CD4-positive, alpha-beta T cell (primary cell): Measurements from ENCODE around the gene AUTS2. TPM values are rescaled to one million over a fixed set of nuclear protein-coding genes. Genes with fewer than 3 reads are reported as not detected.

ENCODE experiments used
- ATAC-seq: fragments of 200-7000 bp; cut with Tn5 transposase; one replicate; pipeline ENCODE4 v1.10.0; 2022; ENCODE audit warnings: mild to moderate bottlenecking; ENCODE audit not compliant: poor library complexity
- CTCF ChIA-PET: fragments of 350-600 bp; sonication (Branson Sonifier 250); formaldehyde crosslinking; loops from one replicate; lab custom pipeline; 2021; ENCODE audit warnings: antibody characterized with exemption, inconsistent platforms; lab: Charles Lee
- POLR2A ChIA-PET: fragments of 350-600 bp; sonication (Branson Sonifier 250); formaldehyde crosslinking; loops from one replicate; lab custom pipeline; 2021; ENCODE audit warnings: antibody characterized with exemption, inconsistent platforms; lab: Charles Lee
- DNase-seq, 14 experiments: peaks; one replicate each; pipeline ENCODE4 v3.0.0-alpha.2; 2013 to 2020; ENCODE audit warnings: mixed read lengths in 2 of 14
- H3K27ac ChIP-seq, 2 donors: one replicate each; pipeline versions ENCODE4 v1.5.1 to v1.7.0; 2013; ENCODE audit warnings: low read length in 2 of 2, low read depth in 1 of 2, mild to moderate bottlenecking in 1 of 2
- H3K27me3 ChIP-seq, 2 experiments: 1 replicate in 1 of 2; 2 replicates in 1 of 2; pipeline versions ENCODE4 v1.6.1 to v1.7.0; 2013; ENCODE audit warnings: low read length in 2 of 2, control low read depth in 1 of 2, mild to moderate bottlenecking in 1 of 2, moderate library complexity in 1 of 2; ENCODE audit not compliant: insufficient read depth in 2 of 2, control insufficient read depth in 1 of 2
- H3K36me3 ChIP-seq: one replicate; pipeline ENCODE4 v1.6.1; 2013; ENCODE audit warnings: low read length, control low read depth; ENCODE audit not compliant: insufficient read depth
- H3K4me1 ChIP-seq: one replicate; pipeline ENCODE4 v1.6.1; 2013; ENCODE audit warnings: low read length, control low read depth; ENCODE audit not compliant: insufficient read depth
- H3K4me3 ChIP-seq: one replicate; pipeline ENCODE4 v1.5.1; 2013; ENCODE audit warnings: mild to moderate bottlenecking, low read length, moderate library complexity
- H3K9me3 ChIP-seq, 2 experiments: 1 replicate in 1 of 2; 2 replicates in 1 of 2; pipeline versions ENCODE4 v1.6.1 to v1.7.0; 2013; ENCODE audit warnings: low read length in 2 of 2, mild to moderate bottlenecking in 2 of 2, control low read depth in 1 of 2, moderate library complexity in 1 of 2; ENCODE audit not compliant: control insufficient read depth in 1 of 2, insufficient read depth in 1 of 2
- H3K27ac Mint-ChIP-seq: one replicate; pipeline ENCODE4 v1.8.0; 2020; ENCODE audit warnings: mixed read lengths
- H3K27me3 Mint-ChIP-seq: one replicate; pipeline ENCODE4 v1.8.0; 2021; ENCODE audit warnings: mixed read lengths
- H3K36me3 Mint-ChIP-seq: one replicate; pipeline ENCODE4 v1.8.0; 2021; ENCODE audit warnings: low read depth, mixed read lengths
- H3K4me1 Mint-ChIP-seq: one replicate; pipeline ENCODE4 v1.8.0; 2021; ENCODE audit warnings: low read depth, mixed read lengths
- H3K4me3 Mint-ChIP-seq: one replicate; pipeline ENCODE4 v1.8.0; 2020; ENCODE audit warnings: mild to moderate bottlenecking, mixed read lengths
- H3K9me3 Mint-ChIP-seq: one replicate; pipeline ENCODE4 v1.8.0; 2020; ENCODE audit warnings: mixed read lengths
- intact Hi-C, 2 experiments: fragments of 100-400 bp; cut with DNase I in 1 of 2; cut with micrococcal nuclease in 1 of 2; formaldehyde crosslinking; loops; one replicate each; pipeline versions ENCODE4 v1.15.1 to v1.9.0; 2023 to 2025; cut with DNase I, micrococcal nuclease
- total RNA-seq, 174 experiments: library from RNA in 2 of 174; stranded (reverse) in 2 of 174; gene quantifications; one replicate each; pipeline ENCODE4 v1.2.3 and lab custom pipeline; 2021 to 2026
- TF ChIP-seq, protein P1 (sequence below): fragments of 200-600 bp; IDR thresholded peaks from one replicate; pipeline ENCODE4 v1.8.0; 2022; ENCODE audit warnings: antibody characterized with exemption, mild to moderate bottlenecking

The AUTS2 gene
- total RNA-seq, 2 experiments from 2014 or later = 43.6 to 47.6 TPM

DNA sequence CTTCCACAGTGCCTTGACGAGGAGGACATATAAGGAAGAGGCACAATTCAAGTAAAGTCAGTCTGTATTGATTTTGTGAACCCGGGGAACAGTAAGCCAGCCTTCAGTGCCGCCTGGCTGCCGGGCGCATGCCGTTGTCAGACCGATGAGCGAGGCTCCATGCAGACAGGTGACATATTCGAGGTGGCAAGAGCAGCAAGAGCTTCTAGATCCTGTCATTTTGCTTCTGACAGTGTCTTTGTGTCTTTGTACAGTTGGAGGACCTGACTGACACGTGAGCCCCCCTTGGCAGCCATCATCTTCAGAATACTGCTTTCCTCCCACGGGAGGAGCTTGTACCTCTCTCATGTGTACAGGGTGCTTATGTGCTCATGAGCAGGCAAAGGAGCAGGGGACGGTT lies 1146.2 kb downstream of the AUTS2 start:
- intact Hi-C loops = no loop called here
- Mint-ChIP-seq H3K36me3 (no peaks in the 10 kb centered on the region), H3K27ac (no peak overlapping the region), H3K27me3 (no peaks in the 10 kb centered on the region), H3K9me3 (no peaks in the 10 kb centered on the region), H3K4me3 (no peak overlapping the region), H3K4me1 (peaks cover 13% of the 10 kb centered on the region)
- TF ChIP-seq, protein P1, sequence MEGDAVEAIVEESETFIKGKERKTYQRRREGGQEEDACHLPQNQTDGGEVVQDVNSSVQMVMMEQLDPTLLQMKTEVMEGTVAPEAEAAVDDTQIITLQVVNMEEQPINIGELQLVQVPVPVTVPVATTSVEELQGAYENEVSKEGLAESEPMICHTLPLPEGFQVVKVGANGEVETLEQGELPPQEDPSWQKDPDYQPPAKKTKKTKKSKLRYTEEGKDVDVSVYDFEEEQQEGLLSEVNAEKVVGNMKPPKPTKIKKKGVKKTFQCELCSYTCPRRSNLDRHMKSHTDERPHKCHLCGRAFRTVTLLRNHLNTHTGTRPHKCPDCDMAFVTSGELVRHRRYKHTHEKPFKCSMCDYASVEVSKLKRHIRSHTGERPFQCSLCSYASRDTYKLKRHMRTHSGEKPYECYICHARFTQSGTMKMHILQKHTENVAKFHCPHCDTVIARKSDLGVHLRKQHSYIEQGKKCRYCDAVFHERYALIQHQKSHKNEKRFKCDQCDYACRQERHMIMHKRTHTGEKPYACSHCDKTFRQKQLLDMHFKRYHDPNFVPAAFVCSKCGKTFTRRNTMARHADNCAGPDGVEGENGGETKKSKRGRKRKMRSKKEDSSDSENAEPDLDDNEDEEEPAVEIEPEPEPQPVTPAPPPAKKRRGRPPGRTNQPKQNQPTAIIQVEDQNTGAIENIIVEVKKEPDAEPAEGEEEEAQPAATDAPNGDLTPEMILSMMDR = no peak
- ATAC-seq (no peak), DNase-seq (no peak)
- no peak overlapping the region for H3K27ac ChIP-seq
- no peaks in the 10 kb centered on the region for H3K27me3 ChIP-seq
- no peaks in the 10 kb centered on the region for H3K4me1 ChIP-seq
- ChIA-PET CTCF (no interaction called here), POLR2A (no interaction called here)
- H3K4me3 ChIP-seq = no peak overlapping the region
- H3K9me3 ChIP-seq = no peaks in the 10 kb centered on the region
- H3K36me3 ChIP-seq = no peaks in the 10 kb centered on the region

DNA sequence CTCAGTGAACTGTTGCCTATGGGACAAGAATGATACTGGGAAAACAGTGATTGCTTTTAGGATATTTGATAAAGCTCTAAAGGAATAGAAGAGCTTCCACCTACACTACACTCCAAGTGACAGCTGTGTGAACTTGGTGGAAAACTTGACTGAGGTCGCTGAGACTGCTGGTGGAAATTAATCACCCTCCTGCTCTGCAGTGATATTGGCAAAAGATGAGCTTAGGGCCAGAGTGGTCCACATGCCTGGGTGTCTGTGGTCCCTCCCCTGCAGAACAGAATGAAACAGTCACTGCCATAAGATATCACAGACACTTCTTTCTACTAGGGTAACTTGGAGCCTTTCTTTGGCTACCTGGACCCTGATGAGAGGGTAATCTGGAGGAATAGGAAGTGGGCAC lies 1151.6 kb downstream of the AUTS2 start:
- H3K9me3 Mint-ChIP-seq = no peaks in the 10 kb centered on the region
- TF ChIP-seq, protein P1 = no peak

DNA sequence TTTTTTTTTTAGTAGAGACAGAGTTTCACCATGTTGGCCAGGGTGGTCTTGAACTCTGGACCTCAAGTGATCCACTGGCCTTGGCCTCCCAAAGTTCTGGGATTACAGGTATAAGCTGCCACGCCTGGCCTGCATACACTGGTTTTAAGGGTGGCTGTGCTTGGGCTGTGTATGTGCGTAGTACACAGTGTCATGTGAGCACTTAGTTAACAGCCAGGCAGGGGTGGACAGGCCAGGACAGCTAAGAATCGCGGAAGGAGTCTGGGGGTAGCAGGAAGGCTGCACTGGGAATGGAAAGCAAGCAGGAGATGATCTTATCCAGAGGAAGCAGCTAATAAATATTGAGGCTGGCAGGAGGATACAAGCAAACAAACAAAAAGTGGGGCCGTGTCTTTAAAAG lies 1153.6 kb downstream of the AUTS2 start:
- Mint-ChIP-seq H3K36me3 (no peaks in the 10 kb centered on the region), H3K27me3 (no peaks in the 10 kb centered on the region), H3K9me3 (no peaks in the 10 kb centered on the region), H3K4me1 (peaks cover 5% of the 10 kb centered on the region), H3K4me3 (no peak overlapping the region), H3K27ac (no peak overlapping the region)
- intact Hi-C loops = no loop called here
- POLR2A ChIA-PET = no interaction called here
- Histone ChIP-seq H3K4me1 (no peaks in the 10 kb centered on the region), H3K27me3 (no peaks in the 10 kb centered on the region), H3K9me3 (no peaks in the 10 kb centered on the region), H3K4me3 (no peak overlapping the region), H3K36me3 (no peaks in the 10 kb centered on the region), H3K27ac (no peak overlapping the region)
- ATAC-seq (no peak), DNase-seq (no peak)
- TF ChIP-seq, protein P1 = no peak
- CTCF ChIA-PET = no interaction called here

More for the DNA sequence above, 1151.6 kb downstream of the AUTS2 start:
- H3K4me3 Mint-ChIP-seq = no peak overlapping the region
- CTCF ChIA-PET = no interaction called here
- peaks cover 5% of the 10 kb centered on the region for H3K4me1 Mint-ChIP-seq
- Histone ChIP-seq H3K36me3 (no peaks in the 10 kb centered on the region), H3K27me3 (no peaks in the 10 kb centered on the region), H3K27ac (no peak overlapping the region), H3K4me1 (no peaks in the 10 kb centered on the region), H3K4me3 (no peak overlapping the region), H3K9me3 (no peaks in the 10 kb centered on the region)
- H3K27ac Mint-ChIP-seq = no peak overlapping the region
- POLR2A ChIA-PET = no interaction called here
- H3K27me3 Mint-ChIP-seq = no peaks in the 10 kb centered on the region
- intact Hi-C loops = no loop called here
- no peak for DNase-seq
- no peak for ATAC-seq
- H3K36me3 Mint-ChIP-seq = no peaks in the 10 kb centered on the region
